GM19043 (cell line): ENCODE measurements around the gene TTL.
"Not testable (repeated sequence)": the region's sequence is repeated elsewhere in the genome, so short reads cannot be mapped to it uniquely, and the experiment has no call there.

Source experiments
- ATAC-seq: cut with Tn5 transposase; IDR thresholded peaks from one replicate; pipeline ENCODE4 v1.9.1; 2021; ENCODE audit warnings: low read depth; ENCODE audit not compliant: unreplicated experiment

The TTL gene

DNA sequence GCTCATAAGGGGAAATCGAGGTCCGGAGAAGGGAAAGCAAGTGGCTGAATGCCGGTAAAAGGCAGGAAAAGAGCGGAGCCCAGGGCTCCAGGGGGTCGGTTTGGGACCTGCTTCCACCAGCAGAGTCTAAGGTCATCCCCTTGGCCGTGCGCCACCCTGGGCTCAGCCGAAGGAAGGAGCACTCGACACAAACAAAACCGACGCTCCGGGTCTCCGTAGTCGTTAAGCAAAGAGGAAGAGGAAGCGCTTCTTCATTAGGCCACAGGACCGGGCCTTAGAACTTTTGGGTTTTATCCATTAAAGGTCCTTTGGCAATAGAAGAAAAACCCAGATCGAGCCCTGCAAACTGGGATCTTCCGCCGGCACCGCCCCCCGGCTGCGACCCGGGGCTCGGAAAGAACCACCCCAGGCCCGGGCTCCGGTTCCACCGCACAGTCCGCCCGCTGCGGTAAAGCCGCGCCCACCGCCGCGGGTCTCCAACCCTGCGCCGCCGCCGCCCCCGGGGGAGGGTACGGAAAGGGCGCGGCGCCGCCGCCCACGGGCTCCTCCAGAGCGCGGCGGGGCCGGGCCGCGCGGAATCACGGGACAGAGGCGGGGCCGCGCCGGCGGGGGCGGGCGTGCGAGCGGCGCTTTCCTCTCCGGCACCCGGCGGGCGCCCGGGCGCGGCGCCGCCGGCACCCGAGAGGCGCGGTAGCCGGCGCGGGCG is at the start of gene TTL:
Gene TTL (plus strand): TSS at position 629 of the 706 bp plus-strand sequence. CDS start 189 bp downstream, outside the sequence.
- peak; percentile 65 for ATAC-seq

DNA sequence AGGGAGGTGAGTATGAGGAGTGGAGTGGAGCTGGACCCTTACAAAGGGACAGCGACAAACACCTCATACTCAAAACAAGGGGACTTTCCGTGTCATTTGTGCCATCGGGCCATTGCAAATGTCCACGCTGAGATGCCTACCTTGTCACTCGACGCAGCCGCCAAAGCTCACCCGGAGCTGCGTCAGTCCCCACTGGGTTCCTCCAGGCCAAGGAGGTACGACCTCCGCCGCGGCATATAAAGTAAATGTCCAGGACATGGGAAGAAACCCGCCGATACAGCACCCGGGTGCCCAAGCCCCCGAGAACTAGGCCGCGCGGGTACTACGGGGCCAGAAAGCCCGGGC is 49.6 kb upstream of the TTL start:
- not testable (repeated sequence) for ATAC-seq

DNA sequence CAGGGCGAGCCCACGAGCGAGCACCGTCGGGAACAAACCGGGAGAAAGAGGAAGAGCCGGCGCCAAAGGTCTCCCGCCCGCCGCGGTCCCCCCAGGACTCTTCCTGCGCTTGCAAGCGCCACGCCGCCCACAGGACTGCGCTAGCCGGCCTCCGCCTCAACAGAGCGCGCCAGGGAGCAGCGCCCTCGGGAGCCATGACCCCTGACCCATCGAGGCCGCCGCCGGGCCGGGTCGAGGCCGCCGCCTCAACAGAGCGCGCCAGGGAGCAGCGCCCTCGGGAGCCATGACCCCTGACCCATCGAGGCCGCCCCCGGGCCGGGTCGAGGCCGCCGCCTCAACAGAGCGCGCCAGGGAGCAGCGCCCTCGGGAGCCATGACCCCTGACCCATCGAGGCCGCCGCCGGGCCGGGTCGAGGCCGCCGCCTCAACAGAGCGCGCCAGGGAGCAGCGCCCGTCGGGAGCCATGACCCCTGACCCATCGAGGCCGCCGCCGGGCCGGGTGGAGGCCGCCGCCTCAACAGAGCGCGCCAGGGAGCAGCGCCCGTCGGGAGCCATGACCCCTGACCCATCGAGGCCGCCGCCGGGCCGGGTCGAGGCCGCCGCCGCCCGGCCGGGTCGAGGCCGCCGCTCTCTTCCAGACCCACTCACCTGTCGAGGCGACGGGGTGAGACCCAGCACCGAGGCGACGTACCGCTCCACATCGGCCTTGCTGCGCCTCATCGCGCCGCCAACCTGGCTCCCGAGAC is 49.0 kb upstream of the TTL start:
- ATAC-seq: not testable (repeated sequence)

DNA sequence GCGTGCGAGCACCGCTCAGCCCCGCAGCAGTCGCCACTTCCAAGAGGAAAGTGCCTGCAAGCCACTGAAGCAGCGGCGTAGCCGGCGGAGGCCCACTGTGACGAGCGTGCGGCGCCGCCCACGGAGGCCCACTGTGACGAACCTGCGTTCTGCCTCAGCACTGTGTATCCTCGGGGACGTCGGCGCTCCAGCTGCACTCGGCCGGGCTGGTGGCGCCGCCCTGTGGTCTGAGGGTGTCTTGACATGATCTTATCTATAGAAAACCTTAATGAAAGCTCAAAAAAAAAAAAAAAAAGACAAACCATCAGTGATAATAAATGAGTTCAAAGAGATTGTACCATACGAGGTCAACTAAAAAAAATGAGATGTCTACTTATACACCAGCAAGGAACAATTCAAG is 48.5 kb upstream of the TTL start, which contains the start of gene RGPD8:
Gene RGPD8 (minus strand): TSS at position 166 of the 400 bp plus-strand sequence. CDS start 192 bp downstream, outside the sequence.
- peak; percentile 99 for ATAC-seq

DNA sequence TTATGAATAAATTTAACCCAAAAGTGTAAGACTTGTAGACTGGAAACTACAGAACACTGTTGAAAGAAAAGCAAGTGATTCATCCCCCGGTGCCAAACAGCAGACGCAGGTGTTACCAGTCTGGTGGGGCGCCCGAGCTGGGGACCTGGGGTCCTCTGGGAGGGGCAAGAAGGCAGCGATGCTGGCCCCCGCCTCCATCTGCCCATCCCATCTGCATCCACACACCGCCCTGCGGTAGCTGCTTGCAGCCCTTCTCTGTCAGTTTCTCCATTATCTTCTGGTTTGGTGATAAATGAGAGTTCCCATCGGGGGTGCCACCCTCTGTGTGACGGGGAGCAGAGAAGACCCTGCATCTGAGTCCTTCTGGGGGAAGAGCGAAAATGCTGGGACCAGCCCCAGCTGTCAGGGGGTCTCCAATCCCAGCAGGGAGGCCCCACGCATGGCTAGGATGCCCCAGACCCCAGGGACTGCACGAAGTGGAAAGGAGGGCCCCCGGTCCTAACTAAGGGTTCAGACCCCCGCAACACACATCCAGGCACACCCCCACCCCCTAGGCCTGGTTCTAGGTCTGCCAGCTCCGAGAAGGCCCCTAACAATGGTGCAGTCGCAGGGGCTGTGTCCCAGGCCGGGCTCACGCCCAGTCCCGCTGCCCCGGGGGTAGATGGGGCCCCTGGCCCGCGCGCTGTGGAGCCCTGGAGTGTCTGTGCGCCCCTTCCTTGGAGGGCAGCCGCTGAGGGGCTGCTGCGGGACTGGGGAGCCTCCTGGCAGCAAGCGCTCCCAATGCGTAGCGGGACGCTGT is 47.8 kb upstream of the TTL start:
- ATAC-seq: no peak

DNA sequence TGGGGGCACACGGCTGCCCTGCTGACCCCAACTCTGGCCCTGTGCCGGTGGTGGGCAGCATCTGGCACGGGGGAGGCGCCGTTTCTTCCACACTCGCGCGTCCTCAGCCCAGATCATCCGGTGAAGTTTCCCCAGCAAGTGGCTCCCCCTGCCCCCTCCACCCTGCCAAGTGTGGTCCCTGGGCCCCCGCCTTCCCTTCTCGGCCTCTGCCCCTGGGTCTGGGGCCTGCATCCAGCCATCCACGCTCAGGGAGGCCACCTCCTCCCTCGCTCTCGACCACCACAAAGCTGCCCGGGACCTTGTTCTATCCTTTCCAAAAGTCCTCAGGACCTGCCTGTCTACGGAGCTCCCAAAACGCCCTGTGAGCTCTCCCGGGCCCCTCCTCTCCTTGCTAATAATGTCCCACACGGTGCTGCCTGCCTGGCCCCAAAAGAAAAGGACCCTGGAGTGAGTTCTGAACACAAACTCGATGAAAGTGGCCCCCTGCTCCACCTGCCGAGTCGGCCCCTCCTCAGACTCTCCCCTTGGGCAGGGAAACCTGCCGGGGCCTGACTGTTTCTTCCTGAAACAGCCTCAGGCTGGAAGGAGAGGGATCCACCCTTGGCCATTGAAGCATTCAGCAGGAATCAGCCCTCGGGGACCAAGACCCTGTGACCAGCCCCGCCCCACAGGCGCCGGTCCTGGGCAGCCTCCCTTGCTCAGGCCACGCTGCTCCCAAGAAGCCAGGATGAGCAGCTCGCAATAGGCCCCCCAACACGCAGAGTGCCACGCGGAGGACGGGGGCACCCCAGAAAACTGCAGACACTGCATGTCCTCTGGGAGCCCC is 46.9 kb upstream of the TTL start:
- not testable (repeated sequence) for ATAC-seq

DNA sequence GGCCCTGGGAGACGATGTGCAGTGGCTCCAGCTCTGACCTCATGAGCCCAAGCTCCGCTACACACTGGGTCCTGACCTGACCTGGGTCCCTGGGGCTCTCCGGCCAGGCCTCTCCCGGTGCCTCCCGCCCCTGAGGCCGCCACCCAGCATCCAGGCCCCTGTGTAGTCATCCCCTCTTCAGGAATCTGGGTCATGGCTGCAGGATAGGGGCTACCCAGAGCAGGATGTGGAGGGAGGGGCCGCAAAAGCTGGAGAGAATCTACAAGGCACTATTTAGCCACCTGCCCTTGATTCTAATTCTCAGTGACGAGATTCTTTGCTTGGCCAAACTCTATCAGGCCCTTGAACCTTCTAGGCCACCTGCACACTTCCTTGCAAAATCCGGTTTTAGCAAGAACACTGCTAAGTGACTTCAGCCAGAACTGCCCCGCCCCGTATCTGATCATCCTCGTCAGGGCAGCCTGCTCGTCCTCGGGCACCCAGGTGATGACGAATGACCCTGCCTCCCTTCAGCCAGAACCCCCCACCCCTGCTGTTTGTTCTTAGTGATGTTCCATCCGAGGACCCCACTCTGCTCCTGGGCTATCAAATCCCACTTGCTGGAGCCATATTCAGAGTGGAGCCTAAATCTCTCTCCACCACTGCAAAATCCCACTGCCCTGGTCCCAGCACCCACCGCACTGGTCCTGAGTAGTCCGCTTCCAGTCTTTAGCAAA is 46.1 kb upstream of the TTL start:
- ATAC-seq: not testable (repeated sequence)

DNA sequence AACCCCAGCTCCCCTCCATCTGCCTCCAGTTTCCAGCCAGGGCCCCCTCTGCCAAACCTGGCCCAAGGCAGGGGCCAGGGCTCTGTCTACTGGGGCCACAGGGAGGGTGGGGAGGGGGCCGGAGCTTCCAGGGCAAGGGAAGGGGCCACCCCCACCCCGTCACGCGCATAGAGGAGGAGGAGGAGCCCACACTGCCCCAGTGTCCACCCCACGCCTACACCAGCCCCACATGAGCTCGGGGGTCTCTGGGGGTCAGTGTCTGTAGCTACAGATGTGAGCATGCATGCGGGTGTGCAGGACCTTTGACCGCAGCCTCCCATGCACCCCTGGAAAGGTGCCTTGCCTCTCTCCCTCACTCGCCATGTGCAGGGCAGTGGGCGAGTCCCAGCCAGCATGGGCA is 45.0 kb upstream of the TTL start:
- not testable (repeated sequence) for ATAC-seq

DNA sequence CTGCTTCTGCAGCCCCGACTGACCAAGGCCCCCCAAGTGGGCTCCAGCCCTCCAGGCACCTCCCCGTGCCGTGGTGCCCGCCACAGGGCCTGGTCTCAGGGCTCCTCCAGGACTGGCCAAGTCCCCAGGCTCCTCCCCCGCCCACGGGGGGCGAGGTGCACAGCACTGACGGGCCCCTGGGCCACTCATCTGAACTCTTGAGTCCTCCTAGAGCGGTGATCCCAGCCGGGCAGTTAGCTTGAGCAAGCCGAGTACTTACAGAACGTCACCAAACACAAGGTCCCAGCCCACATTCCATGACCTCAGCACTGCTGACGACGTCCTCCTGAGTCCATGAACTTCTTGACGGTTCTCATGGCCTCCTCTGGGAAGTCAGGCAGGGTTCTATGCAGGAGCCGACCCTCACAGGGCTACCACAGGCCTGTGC is 44.5 kb upstream of the TTL start:
- ATAC-seq: not testable (repeated sequence)

DNA sequence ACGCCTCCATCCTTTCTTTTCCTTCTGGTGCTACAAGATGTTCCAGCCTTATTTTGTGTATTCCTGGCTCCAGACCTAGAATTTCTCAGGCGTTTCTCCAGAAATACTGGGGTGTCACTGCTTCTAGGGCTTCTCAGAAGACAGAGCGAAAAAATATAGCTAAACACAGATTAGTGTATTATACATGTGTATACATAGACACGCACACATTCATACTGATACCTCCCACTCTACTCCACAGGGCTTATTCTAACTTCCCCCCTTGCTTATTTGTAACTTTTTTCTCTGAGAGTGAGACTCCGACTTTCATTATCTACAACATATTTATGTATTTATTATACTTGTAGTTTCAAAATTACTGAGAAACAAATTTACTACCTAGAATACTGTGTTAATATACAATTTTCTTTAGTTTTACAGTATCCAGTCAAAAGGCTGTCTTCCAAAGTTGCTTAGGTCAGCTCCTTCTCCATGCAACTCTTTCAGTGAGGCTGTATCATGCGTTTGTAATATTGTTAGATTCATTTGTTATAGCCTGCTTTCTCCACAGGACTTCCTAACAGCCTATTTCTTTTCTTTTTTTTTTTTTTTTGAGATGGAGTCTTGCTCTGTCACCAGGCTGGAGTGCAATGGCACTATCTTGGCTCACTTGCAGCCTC is 43.2 kb upstream of the TTL start:
- not testable (repeated sequence) for ATAC-seq

DNA sequence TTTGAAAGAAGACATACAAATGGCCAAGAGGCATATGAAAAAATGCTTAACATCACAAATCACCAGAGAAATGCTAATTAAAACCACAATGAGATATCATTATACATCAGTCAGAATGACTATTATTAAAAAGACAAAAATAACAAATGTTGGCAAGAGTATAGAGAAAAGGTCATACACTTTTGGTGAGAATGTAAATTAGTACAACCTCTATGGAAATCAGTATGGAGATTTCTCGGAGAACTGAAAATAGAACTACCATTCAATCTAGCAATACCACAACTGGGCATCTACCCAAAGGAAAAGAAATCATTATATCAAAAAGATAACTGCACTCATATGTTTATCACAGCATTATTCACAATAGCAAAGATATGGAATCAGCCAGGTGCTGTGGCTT is 37.7 kb upstream of the TTL start:
- not testable (repeated sequence) for ATAC-seq

DNA sequence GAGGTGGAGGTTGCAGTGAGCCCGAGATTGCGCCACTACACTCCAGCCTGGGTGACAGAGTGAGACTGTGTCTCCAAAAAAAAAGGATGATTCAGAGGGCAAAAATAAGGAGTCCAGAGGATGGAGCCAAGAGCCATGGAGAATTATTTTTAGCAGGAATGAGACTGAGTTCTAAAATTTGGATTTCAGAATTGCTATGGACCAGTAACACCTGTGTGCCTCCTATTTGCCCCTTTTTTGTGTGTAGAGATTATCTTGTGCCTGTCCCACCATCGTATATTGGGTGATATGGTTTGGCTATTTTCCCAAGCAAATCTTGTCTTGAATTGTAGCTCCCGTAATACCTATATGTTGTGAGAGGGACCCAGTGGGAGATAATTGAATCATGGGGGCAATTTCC is 32.1 kb upstream of the TTL start:
- no peak for ATAC-seq

DNA sequence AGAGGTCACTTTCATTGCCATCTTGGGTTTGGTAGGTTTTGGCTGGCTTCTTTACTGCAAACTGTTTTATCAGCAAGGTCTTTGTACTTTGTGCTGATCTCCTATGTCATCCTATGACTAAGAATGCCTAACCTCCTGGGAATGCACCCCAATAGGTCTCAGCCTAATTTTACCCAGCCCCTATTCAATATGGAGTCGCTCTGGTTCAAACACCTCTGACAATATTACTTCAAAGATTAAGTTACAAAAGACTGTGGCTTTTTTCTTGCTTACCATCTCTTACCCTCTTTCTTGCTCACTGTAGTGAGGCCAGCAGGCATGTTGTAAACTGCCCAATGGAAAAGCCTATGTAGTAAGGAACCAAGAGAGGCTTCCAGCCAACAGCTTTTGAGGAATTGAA is 30.6 kb upstream of the TTL start:
- ATAC-seq: no peak

DNA sequence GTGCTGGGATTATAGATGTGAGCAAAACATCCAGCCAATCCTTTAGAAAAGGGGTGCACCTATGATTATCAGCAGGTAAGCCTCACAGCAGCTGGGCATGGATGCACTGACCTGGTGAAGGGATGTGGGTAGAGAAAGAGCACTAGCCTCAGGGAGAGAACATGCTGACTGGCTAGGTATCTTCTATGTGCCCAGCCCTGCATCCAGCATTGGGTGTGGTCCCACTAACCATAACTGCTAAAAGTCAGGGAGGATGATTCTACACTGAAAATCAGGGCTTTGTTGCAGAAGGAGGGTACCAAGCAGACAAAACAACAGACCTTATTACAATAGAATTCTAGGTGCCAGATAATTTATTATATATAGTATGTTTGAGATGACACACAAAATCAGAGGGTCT is 27.4 kb upstream of the TTL start:
- ATAC-seq: no peak

DNA sequence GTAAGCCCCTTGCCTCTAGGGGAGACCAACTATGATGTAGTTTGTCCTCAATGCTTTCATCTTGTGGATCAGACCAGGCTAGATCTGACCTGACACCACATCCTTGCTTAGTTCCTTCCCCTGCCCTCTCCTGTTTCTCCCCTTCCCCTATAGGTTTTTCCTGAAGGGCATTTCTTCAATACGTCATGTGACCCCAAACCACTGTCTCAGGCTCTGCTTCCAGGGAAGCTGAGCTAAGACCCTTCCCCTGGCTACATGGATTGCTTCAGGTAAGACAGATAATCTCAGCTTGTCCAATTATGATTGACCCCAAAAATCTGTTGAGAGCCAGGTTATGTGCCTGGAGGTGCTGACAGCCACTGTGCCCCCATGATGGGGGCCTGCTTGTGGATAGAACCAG is 22.6 kb upstream of the TTL start:
- ATAC-seq: no peak

DNA sequence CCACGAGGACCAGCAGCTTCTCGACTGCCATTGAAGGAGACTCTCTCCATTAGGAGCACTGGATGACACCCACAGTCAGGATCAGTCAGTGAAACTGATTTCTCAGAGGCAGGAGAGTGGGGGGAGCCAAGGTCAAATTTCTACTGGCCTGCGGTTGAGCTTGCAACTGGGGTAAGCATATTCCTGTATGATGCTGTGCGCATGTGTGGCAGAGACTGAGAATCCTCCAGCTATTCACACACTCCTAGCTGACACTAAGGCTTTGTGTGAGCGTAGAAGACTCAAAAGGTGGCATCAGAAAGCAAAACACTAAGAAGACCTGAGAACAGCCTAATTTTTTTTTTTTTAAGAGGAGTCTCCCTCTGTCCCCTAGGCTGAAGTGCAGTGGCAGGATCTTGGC is 19.8 kb upstream of the TTL start:
- ATAC-seq: no peak

DNA sequence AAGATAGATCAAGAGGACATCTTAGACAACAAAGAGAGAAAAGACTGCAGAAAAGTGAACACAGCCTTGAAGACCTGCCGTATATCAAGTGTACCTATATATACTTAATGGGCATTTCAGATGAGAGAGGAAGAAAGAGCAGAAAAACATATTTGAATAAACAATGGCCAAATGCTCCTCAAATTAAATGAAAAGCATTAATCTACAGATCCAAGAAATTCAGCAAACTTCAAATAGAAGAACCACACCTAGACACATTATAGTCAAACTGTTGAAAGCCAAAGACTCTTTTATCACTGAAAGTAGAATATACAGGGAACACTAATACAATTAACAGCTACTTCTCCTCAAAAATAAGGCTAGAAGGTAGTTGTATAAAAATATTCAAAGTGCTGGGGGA is 18.7 kb upstream of the TTL start:
- no peak for ATAC-seq

DNA sequence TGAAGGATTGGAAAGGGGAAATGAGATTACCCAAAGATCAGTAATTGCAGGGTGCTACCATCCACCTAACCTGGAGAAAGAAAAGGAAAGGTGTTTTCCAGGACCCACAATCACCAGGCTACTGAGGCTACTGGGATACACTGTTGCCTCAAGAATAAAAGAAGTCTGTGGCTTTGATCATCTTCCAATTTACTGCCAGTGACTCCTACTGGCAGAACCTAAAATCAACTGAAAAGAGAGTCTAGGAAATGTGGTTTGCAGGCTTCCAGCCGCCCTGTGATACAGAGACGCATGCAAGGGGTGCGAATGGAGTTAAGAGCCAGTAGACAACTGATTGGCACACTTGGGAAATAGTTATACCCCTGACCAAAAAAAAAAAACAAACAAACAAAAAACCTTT is 16.6 kb upstream of the TTL start:
- no peak for ATAC-seq

DNA sequence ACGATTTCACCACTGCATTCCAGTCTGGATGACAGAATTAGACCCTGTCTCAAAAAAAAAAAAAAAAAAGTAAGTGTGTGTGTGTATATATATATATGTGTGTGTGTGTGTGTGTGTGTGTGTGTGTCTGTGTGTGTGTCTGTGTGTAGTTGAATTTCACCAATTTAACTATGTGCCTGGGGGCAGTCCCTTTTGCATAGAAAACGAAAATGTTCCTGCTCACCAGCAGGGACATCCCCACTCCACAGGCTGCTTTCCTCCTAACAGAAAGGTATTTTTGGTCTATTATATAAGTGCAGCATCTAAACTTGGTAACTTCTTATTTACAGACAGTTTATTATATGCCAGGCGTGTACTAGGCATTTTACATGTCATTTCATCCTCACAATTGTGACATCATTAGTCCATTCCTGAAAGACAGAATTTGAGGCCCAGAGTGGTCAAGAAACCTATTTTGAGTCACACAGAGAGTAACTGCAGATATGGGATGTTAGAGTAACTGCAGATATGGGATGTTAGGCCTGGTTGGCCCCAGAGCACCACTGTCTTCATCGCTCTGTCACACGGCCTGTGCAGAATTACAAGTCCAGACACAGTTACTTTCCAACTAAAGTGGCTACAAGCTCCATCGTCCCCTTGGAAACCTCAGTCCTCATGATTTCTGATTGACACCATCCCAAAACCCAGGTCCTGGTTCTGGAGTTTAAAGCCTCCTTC is 9.3 kb upstream of the TTL start:
- ATAC-seq: no peak
